HepG2 (cell line): ENCODE results near the gene SLC2A2. TPM values are rescaled to one million over a fixed set of nuclear protein-coding genes. Genes with fewer than 3 reads are reported as not detected.

Source experiments
- AHR ChIP-seq: IDR thresholded peaks from 2 replicates; pipeline ENCODE4 v1.6.1; 2018; ENCODE audit warnings: missing genetic modification reagents, missing compliant biosample characterization
- ATF5 ChIP-seq: sonication (generic); formaldehyde crosslinking; IDR thresholded peaks from 2 replicates; pipeline ENCODE4 v1.4.0; 2020; ENCODE audit warnings: mild to moderate bottlenecking, low read depth, missing genetic modification reagents
- EEA1 ChIP-seq: sonication (generic); formaldehyde crosslinking; IDR thresholded peaks from 2 replicates; pipeline ENCODE4 v1.5.1; 2020; ENCODE audit warnings: mild to moderate bottlenecking, missing genetic modification reagents, borderline replicate concordance
- EP300 ChIP-seq, 3 experiments: sonication (generic) in 1 of 3; formaldehyde crosslinking in 1 of 3; IDR thresholded peaks; 2 replicates each; pipeline versions ENCODE4 v1.5.1 to v1.6.1; 2011 to 2020; ENCODE audit warnings: low read depth in 2 of 3, low read length in 2 of 3, borderline replicate concordance in 1 of 3, improper control_type of control experiment in 1 of 3, mild to moderate bottlenecking in 1 of 3, missing genetic modification reagents in 1 of 3, moderate library complexity in 1 of 3
- HOXA7 ChIP-seq: sonication (generic); formaldehyde crosslinking; IDR thresholded peaks from 2 replicates; pipeline ENCODE4 v1.8.1; 2022; ENCODE audit warnings: mild to moderate bottlenecking, missing genetic modification reagents, moderate library complexity
- IRX3 ChIP-seq: sonication (generic); formaldehyde crosslinking; IDR thresholded peaks from 2 replicates; pipeline ENCODE4 v1.8.1; 2023; ENCODE audit warnings: mild to moderate bottlenecking, low read depth, missing genetic modification reagents, borderline replicate concordance
- JUND ChIP-seq: sonication (generic); formaldehyde crosslinking; IDR thresholded peaks from 2 replicates; pipeline ENCODE4 v1.8.0; 2022; ENCODE audit warnings: mild to moderate bottlenecking, missing genetic modification reagents
- NCOR1 ChIP-seq: fragments of 200-600 bp; sonication (generic); IDR thresholded peaks from 2 replicates; pipeline ENCODE4 v1.7.0; 2017; ENCODE audit warnings: antibody characterized with exemption, low read length, borderline replicate concordance
- NFE2L1 ChIP-seq: sonication (generic); formaldehyde crosslinking; IDR thresholded peaks from 2 replicates; pipeline ENCODE4 v1.4.0; 2020; ENCODE audit warnings: missing genetic modification reagents, mild to moderate bottlenecking, borderline replicate concordance
- ZBTB49 ChIP-seq: sonication (generic); formaldehyde crosslinking; IDR thresholded peaks from 2 replicates; pipeline ENCODE4 v1.4.0; 2020; ENCODE audit warnings: missing genetic modification reagents, borderline replicate concordance
- ZNF124 ChIP-seq: sonication (generic); formaldehyde crosslinking; IDR thresholded peaks from 2 replicates; pipeline ENCODE4 v1.4.0; 2020; ENCODE audit warnings: missing genetic modification reagents
- ZNF530 ChIP-seq: sonication (generic); formaldehyde crosslinking; IDR thresholded peaks from 2 replicates; pipeline ENCODE4 v1.5.0; 2020; ENCODE audit warnings: low read depth, mild to moderate bottlenecking, missing genetic modification reagents
- ZNF7 ChIP-seq: IDR thresholded peaks from 2 replicates; pipeline ENCODE4 v1.6.1; 2016; ENCODE audit warnings: missing biosample characterization, missing genetic modification reagents
- ZNF781 ChIP-seq: sonication (generic); formaldehyde crosslinking; IDR thresholded peaks from 2 replicates; pipeline ENCODE4 v1.5.1; 2020; ENCODE audit warnings: borderline replicate concordance, mild to moderate bottlenecking, missing genetic modification reagents; ENCODE audit errors: not compliant biosample characterization
- ZZZ3 ChIP-seq: sonication (generic); formaldehyde crosslinking; IDR thresholded peaks from 2 replicates; pipeline ENCODE4 v1.4.0; 2020; ENCODE audit warnings: missing genetic modification reagents, mild to moderate bottlenecking, borderline replicate concordance
- polyA plus RNA-seq, 8 experiments: library from polyadenylated mRNA; depleted of rRNA in 3 of 8; stranded (reverse) in 7 of 8; unstranded in 1 of 8; fragments of >200 nt; fragmentation: Illumina TruSeq in 4 of 8; extraction: Trizol in 4 of 8; gene quantifications; 2 replicates each; pipeline versions ENCODE4 v1.2.1 to v1.2.3, GENCODE V29; 2011 to 2016; ENCODE audit warnings: low read depth in 4 of 8, missing spikeins in 1 of 8, mixed read lengths in 1 of 8; ENCODE audit not compliant: insufficient read depth in 1 of 8
- total RNA-seq, 5 experiments: library from RNA; depleted of rRNA; stranded (reverse); fragments of >200 nt; fragmentation: Illumina TruSeq; extraction: Trizol; gene quantifications; 2 replicates each; pipeline ENCODE4 v1.2.3, GENCODE V29; 2016; ENCODE audit warnings: low read depth in 1 of 5
- TF ChIP-seq, protein P1 (sequence below): sonication (generic); formaldehyde crosslinking; IDR thresholded peaks from 2 replicates; pipeline ENCODE4 v1.5.0; 2020; ENCODE audit warnings: mild to moderate bottlenecking, missing genetic modification reagents
- TF ChIP-seq, protein P2 (sequence below): sonication (generic); formaldehyde crosslinking; IDR thresholded peaks from 2 replicates; pipeline ENCODE4 v1.4.0; 2020; ENCODE audit warnings: missing genetic modification reagents, mild to moderate bottlenecking, borderline replicate concordance
- TF ChIP-seq, protein P3 (sequence below): sonication (generic); formaldehyde crosslinking; IDR thresholded peaks from 2 replicates; pipeline ENCODE4 v1.9.0; 2021; ENCODE audit warnings: missing genetic modification reagents, mild to moderate bottlenecking, borderline replicate concordance

Gene SLC2A2
- total and polyA plus RNA-seq, 2 of the 13 experiments (the other 11 are each of a cell fraction or from before 2014, with no cell fraction given): 19.5 to 23.2 TPM

DNA sequence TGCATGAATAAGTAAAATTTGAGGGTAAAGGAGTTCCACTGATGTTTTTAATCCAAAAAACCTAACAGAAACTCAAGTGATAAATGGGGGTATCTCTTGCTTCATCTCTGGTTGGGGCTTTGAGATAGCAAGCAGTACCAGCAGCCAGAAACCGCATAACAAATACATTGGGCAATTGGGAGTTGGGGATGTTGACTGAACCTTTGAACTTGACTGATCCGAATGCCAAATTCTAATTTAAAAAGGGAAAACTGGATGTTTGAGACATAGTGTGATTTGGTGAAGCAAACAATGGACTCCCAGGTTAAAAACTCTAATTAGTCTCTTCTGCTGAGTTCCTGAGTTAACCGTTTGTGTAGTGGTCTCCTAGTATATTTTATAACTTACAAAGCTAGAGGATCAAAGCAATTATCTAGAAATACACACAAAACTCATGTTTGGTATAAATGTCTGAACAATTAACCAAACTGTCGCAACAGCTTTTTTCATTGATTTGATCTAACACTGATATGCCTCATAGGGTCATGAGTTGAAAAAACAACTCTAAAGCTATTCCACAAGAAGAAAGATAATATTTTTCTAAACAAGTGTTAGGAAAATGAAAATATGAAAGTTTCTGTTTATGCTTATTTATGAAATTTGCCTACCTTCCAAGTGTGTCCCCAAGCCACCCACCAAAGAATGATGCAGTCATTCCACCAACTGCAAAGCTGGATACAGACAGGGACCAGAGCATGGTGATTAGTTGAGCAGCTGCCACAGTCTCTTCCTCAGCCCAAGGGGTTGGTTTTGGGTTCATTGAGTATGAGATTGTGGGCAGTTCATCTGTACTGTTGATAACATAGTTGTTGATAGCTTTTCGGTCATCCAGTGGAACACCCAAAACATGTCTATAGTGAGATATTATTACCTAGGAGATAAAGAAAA lies 12.4 kb downstream of the SLC2A2 start (continued):
- TF ChIP-seq IRX3 (CRISPR knock-in tag) (no peak), NFE2L1 (CRISPR knock-in tag) (no peak), EEA1 (CRISPR knock-in tag) (no peak), HOXA7 (CRISPR knock-in tag) (no peak), ZNF124 (0 out of 2 replicates have a peak, but pooled peaks have one; percentile 49), ZNF530 (no peak), AHR (CRISPR knock-in tag) (no peak), ZNF7 (CRISPR knock-in tag) (no peak), NCOR1 (peak; percentile 94), ZNF781 (no peak), ATF5 (CRISPR knock-in tag) (no peak), JUND (no peak), EP300 (IDR thresholded peaks at IDR 0.05; ENCODE audit: low read depth in 2 of 2, low read length in 2 of 2) (peak; percentile 81 to 99; a peak in 3 of 4 replicates), EP300 (CRISPR knock-in tag; IDR thresholded peaks at IDR 0.05; ENCODE audit: borderline replicate concordance) (peak; percentile 96), ZBTB49 (CRISPR knock-in tag) (no peak), ZZZ3 (CRISPR knock-in tag) (no peak)
- TF ChIP-seq, protein P1, sequence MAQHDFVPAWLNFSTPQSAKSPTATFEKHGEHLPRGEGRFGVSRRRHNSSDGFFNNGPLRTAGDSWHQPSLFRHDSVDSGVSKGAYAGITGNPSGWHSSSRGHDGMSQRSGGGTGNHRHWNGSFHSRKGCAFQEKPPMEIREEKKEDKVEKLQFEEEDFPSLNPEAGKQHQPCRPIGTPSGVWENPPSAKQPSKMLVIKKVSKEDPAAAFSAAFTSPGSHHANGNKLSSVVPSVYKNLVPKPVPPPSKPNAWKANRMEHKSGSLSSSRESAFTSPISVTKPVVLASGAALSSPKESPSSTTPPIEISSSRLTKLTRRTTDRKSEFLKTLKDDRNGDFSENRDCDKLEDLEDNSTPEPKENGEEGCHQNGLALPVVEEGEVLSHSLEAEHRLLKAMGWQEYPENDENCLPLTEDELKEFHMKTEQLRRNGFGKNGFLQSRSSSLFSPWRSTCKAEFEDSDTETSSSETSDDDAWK (CRISPR knock-in tag): no peak
- TF ChIP-seq, protein P2, sequence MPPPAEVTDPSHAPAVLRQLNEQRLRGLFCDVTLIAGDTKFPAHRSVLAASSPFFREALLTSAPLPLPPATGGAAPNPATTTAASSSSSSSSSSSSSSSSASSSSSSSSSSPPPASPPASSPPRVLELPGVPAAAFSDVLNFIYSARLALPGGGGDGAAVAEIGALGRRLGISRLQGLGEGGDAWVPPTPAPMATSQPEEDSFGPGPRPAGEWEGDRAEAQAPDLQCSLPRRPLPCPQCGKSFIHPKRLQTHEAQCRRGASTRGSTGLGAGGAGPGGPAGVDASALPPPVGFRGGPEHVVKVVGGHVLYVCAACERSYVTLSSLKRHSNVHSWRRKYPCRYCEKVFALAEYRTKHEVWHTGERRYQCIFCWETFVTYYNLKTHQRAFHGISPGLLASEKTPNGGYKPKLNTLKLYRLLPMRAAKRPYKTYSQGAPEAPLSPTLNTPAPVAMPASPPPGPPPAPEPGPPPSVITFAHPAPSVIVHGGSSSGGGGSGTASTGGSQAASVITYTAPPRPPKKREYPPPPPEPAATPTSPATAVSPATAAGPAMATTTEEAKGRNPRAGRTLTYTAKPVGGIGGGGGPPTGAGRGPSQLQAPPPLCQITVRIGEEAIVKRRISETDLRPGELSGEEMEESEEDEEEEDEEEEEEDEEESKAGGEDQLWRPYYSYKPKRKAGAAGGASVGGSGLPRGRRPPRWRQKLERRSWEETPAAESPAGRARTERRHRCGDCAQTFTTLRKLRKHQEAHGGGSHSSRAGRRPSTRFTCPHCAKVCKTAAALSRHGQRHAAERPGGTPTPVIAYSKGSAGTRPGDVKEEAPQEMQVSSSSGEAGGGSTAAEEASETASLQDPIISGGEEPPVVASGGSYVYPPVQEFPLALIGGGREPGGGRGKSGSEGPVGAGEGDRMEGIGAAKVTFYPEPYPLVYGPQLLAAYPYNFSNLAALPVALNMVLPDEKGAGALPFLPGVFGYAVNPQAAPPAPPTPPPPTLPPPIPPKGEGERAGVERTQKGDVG (CRISPR knock-in tag): no peak
- TF ChIP-seq, protein P3, sequence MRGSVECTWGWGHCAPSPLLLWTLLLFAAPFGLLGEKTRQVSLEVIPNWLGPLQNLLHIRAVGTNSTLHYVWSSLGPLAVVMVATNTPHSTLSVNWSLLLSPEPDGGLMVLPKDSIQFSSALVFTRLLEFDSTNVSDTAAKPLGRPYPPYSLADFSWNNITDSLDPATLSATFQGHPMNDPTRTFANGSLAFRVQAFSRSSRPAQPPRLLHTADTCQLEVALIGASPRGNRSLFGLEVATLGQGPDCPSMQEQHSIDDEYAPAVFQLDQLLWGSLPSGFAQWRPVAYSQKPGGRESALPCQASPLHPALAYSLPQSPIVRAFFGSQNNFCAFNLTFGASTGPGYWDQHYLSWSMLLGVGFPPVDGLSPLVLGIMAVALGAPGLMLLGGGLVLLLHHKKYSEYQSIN (CRISPR knock-in tag): no peak
